ENCODE data around the gene TAGLN3. TPM values are rescaled to one million over a fixed set of nuclear protein-coding genes. Genes with fewer than 3 reads are reported as not detected.

Gene TAGLN3
- total and polyA plus RNA-seq, 2 donors (not counting 3 experiments of a cell fraction or from before 2014, with no cell fraction given): not detected

GRCh38 chr3:112048911-112049310, 50.2 kb downstream of the TAGLN3 start:
- no peak for TF ChIP-seq POLR2A (IDR thresholded peaks at IDR 0.05; ENCODE audit: low read depth, low read length)
- H3K79me2 ChIP-seq (ENCODE audit: control insufficient read depth, insufficient read depth, low read length): no peaks in the 10 kb centered on the region
- no peaks in the 10 kb centered on the region for H3K36me3 ChIP-seq (ENCODE audit: control insufficient read depth in 2 of 2, extremely low read depth in 1 of 2, insufficient read depth in 2 of 2, low read length in 2 of 2)
- ChIA-PET POLR2A (no interaction called here), CTCF (interaction anchor here (1.1 to 1.9 kb wide), 2 partner anchors 35 to 60 kb away, joined by 4 to 5 read pairs; no protein-coding TSS in a partner anchor)
- H3K4me3 ChIP-seq (replicated peaks in 1 of 3; ENCODE audit: insufficient read depth in 1 of 3, low read depth in 1 of 3, low read length in 3 of 3): no peak overlapping the region
- H3K9me3 ChIP-seq (replicated peaks; ENCODE audit: control insufficient read depth, insufficient read depth, low read length): no peaks in the 10 kb centered on the region
- FAIRE-seq (no peak), DNase-seq (ENCODE audit: low read depth, low spot score) (no peak)
- H3K9ac ChIP-seq (replicated peaks; ENCODE audit: extremely low read depth, insufficient read depth, low read length): no peak overlapping the region
- H3K27me3 ChIP-seq (ENCODE audit: control insufficient read depth in 2 of 2, insufficient read depth in 2 of 2, low read length in 2 of 2): peaks cover under 1 to 3% of the 10 kb centered on the region in 2 experiments
- no peaks in the 10 kb centered on the region for H3K9me1 ChIP-seq (replicated peaks; ENCODE audit: control insufficient read depth, extremely low read depth, insufficient read depth, low read length)
- no peak overlapping the region for H3K27ac ChIP-seq (ENCODE audit: insufficient read depth, low read depth, low read length)
- no peak overlapping the region for H2AFZ ChIP-seq (ENCODE audit: low read depth, low read length)
- no TSS peak for BruUV-seq (replicated peaks)
- dilution Hi-C loops (cut with MboI; ENCODE audit: extremely low pct_ligation_motif_present, low sequenced_read_pairs) (no loop called here), intact Hi-C loops (cut with micrococcal nuclease) (no loop called here)
- H4K20me1 ChIP-seq (replicated peaks; ENCODE audit: control insufficient read depth, extremely low read depth, insufficient read depth, low read length): no peaks in the 10 kb centered on the region
- no peaks in the 10 kb centered on the region for H3K4me1 ChIP-seq (ENCODE audit: control insufficient read depth, extremely low read depth, insufficient read depth, low read length)
- H3K4me2 ChIP-seq (ENCODE audit: insufficient read depth, low read length): no peak overlapping the region

GRCh38 chr3:112053229-112053628, 54.5 kb downstream of the TAGLN3 start:
- TF ChIP-seq EZH2 (IDR thresholded peaks at IDR 0.05; ENCODE audit: borderline replicate concordance, low read depth, low read length, severe bottlenecking) (no peak), POLR2AphosphoS5 (IDR thresholded peaks at IDR 0.05; ENCODE audit: insufficient read depth, low read depth, low read length) (no peak), MYC (IDR thresholded peaks at IDR 0.05; ENCODE audit: low read depth, low read length) (no peak), JUN (IDR thresholded peaks at IDR 0.05; ENCODE audit: borderline replicate concordance, insufficient read depth, insufficient read length, low read depth) (no peak), MAX (IDR thresholded peaks at IDR 0.05; ENCODE audit: insufficient read depth, insufficient read length) (no peak), GATA2 (IDR thresholded peaks at IDR 0.05; ENCODE audit: insufficient read depth, insufficient read length, low read depth, low read length) (no peak), POLR2A (IDR thresholded peaks at IDR 0.05; ENCODE audit: low read depth, low read length) (no peak), FOS (IDR thresholded peaks at IDR 0.05; ENCODE audit: borderline replicate concordance, insufficient read depth, low read length) (no peak), CTCF (IDR thresholded peaks at IDR 0.05; ENCODE audit: extremely low read depth in 1 of 2, insufficient read depth in 1 of 2, low read depth in 1 of 2, low read length in 2 of 2) (no peak)
- H3K9me1 ChIP-seq (replicated peaks; ENCODE audit: control insufficient read depth, extremely low read depth, insufficient read depth, low read length): no peaks in the 10 kb centered on the region
- no peak overlapping the region for H3K4me2 ChIP-seq (ENCODE audit: insufficient read depth, low read length)
- intact Hi-C loops (cut with micrococcal nuclease) (no loop called here), dilution Hi-C loops (cut with MboI; ENCODE audit: extremely low pct_ligation_motif_present, low sequenced_read_pairs) (no loop called here)
- ChIA-PET CTCF (interaction anchor here (0.6 to 2.4 kb wide), 4 partner anchors 10 to 337 kb away, joined by 3 to 18 read pairs (median 4); no protein-coding TSS in a partner anchor), POLR2A (no interaction called here)
- H3K27ac ChIP-seq (ENCODE audit: insufficient read depth, low read depth, low read length): no peak overlapping the region
- no peak for FAIRE-seq
- no peak overlapping the region for H2AFZ ChIP-seq (ENCODE audit: low read depth, low read length)
- no peak overlapping the region for H3K9ac ChIP-seq (replicated peaks; ENCODE audit: extremely low read depth, insufficient read depth, low read length)
- H3K9me3 ChIP-seq (replicated peaks; ENCODE audit: control insufficient read depth, insufficient read depth, low read length): no peaks in the 10 kb centered on the region
- H3K36me3 ChIP-seq (ENCODE audit: control insufficient read depth in 2 of 2, extremely low read depth in 1 of 2, insufficient read depth in 2 of 2, low read length in 2 of 2): no peaks in the 10 kb centered on the region
- no peak overlapping the region for H3K4me3 ChIP-seq (replicated peaks in 1 of 3; ENCODE audit: insufficient read depth in 1 of 3, low read depth in 1 of 3, low read length in 3 of 3)
- H3K27me3 ChIP-seq (ENCODE audit: control insufficient read depth in 2 of 2, insufficient read depth in 2 of 2, low read length in 2 of 2): peaks cover 2 to 5% of the 10 kb centered on the region in 2 experiments
- no TSS peak for BruUV-seq (replicated peaks)
- H4K20me1 ChIP-seq (replicated peaks; ENCODE audit: control insufficient read depth, extremely low read depth, insufficient read depth, low read length): no peaks in the 10 kb centered on the region
- no peak for DNase-seq (ENCODE audit: low read depth, low spot score)
- H3K79me2 ChIP-seq (ENCODE audit: control insufficient read depth, insufficient read depth, low read length): no peaks in the 10 kb centered on the region
- no peaks in the 10 kb centered on the region for H3K4me1 ChIP-seq (ENCODE audit: control insufficient read depth, extremely low read depth, insufficient read depth, low read length)

All from endothelial cell of umbilical vein (primary cell).